ENCODE data around the gene NDUFS5. TPM values are rescaled to one million over a fixed set of nuclear protein-coding genes. Genes with fewer than 3 reads are reported as not detected.
"Not testable (repeated sequence)": the region's sequence is repeated elsewhere in the genome, so short reads cannot be mapped to it uniquely, and the experiment has no call there.

Gene NDUFS5
- total RNA-seq, 1 donor from 2014 or later = 776 TPM

- ATAC-seq = no peak
- no peak for DNase-seq (ENCODE audit: missing footprints)
- intact Hi-C loops (cut with DNase I) = no loop called here
These were observed 19.9 kb upstream of the NDUFS5 start for GRCh38 chr1:39006287-39006686.

- no peak for DNase-seq (ENCODE audit: missing footprints)
- intact Hi-C loops (cut with DNase I) = no loop called here
- ATAC-seq = no peak
These were observed 19.2 kb upstream of the NDUFS5 start for GRCh38 chr1:39006726-39007645.

- intact Hi-C loops (cut with DNase I); ATAC-seq; DNase-seq (ENCODE audit: missing footprints): not testable (repeated sequence)
These were observed 11.2 kb upstream of the NDUFS5 start for GRCh38 chr1:39014956-39015355.

DNA sequence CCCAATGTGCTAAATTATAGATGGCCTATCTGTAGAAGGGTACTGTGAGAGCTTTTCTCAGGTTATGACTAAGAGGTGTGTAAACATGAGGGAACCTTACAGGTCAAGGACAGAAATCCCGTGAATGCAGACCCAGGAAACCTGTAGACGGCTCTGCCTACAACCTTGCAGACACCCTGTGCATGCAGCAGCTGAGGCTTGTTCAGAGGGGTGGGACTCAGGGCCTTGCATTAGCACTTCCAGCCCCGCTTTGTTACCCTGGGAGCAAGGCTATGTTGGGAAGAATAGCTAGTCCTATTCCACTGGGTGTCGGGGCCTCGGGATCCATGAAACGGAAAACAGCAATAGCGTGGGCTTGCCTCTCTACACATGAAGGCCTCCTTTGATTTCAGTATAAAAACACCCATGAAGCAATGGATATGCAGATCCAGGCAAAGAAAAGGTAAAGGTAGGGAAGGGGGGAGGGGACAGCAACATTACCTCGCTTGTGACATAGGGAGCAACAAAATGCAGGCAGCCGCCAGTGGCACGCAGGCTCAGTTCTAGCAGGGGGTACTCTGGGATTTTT, 9.5 kb upstream of the NDUFS5 start:
- intact Hi-C loops (cut with DNase I) = no loop called here

GRCh38 chr1:39017266-39017665, 8.9 kb upstream of the NDUFS5 start:
- no peak for ATAC-seq
- DNase-seq (ENCODE audit: missing footprints) = no peak
- intact Hi-C loops (cut with DNase I) = no loop called here

More for the DNA sequence above, 9.5 kb upstream of the NDUFS5 start:
- DNase-seq (ENCODE audit: missing footprints) (no peak), ATAC-seq (no peak)

DNA sequence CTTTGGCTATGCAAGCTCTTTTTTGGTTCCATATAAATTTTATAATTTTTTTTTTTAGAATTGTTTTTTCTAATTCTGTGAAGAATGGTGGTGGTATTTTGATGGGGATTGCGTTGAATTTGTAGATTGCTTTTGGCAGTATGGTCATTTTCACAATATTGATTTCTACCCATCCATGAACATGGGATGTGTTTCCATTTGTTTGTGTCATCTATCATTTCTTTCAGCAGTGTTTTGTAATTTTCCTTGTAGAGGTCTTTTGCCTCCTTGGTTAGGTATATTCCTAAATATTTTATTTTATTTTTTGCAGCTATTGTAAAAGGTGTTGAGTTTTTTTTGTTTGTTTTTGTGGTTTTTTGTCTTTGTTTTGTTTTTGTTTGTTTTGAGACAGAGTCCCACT, 5.7 kb upstream of the NDUFS5 start:
- DNase-seq (ENCODE audit: missing footprints); intact Hi-C loops (cut with DNase I); ATAC-seq: not testable (repeated sequence)

GRCh38 chr1:39021426-39021825, 4.7 kb upstream of the NDUFS5 start:
- DNase-seq (ENCODE audit: missing footprints) (no peak), ATAC-seq (no peak)
- intact Hi-C loops (cut with DNase I) = no loop called here

- no peak for ATAC-seq
- intact Hi-C loops (cut with DNase I) = no loop called here
- DNase-seq (ENCODE audit: missing footprints) = no peak
These were observed 3.0 kb upstream of the NDUFS5 start for GRCh38 chr1:39023140-39023539.

GRCh38 chr1:39026866-39027507, 837 bp downstream of the NDUFS5 start:
- ATAC-seq = no peak
- intact Hi-C loops (cut with DNase I) = loop anchor here (5.0 kb wide), 1 partner anchor 35 kb away; the partner anchor contains the start of gene AKIRIN1
- DNase-seq (ENCODE audit: missing footprints) = no peak

GRCh38 chr1:39034114-39034654, 8.0 kb downstream of the NDUFS5 start:
- intact Hi-C loops (cut with DNase I) = no loop called here
- DNase-seq (ENCODE audit: missing footprints) (no peak), ATAC-seq (no peak)

GRCh38 chr1:39036678-39037077, 10.5 kb downstream of the NDUFS5 start:
- DNase-seq (ENCODE audit: missing footprints) (no peak), ATAC-seq (no peak)
- intact Hi-C loops (cut with DNase I) = no loop called here

GRCh38 chr1:39043513-39043912, 17.4 kb downstream of the NDUFS5 start:
- DNase-seq (ENCODE audit: missing footprints) = no peak
- ATAC-seq = no peak
- intact Hi-C loops (cut with DNase I) = no loop called here

GRCh38 chr1:39044762-39045161, 18.6 kb downstream of the NDUFS5 start:
- ATAC-seq (no peak), DNase-seq (ENCODE audit: missing footprints) (no peak)
- intact Hi-C loops (cut with DNase I) = no loop called here

DNA sequence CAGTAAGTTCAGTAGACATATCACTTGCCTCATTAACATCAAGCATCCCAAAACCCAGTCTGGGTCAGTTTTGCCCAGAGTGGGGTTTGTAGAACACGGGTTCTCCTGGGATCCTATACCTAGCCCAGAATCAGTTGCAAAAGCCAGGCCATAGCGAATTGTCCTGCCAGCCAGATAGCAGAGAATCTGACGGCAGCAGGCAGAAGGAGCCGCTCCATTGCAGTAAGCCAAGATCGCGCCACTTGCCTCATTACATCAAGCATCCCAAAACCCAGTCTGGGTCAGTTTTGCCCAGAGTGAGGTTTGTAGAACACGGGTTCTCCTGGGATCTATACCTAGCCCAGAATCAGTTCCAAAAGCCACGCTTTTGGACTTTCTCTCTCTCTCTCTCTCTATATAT, 19.1 kb downstream of the NDUFS5 start:
- intact Hi-C loops (cut with DNase I) = no loop called here
- no peak for ATAC-seq
- no peak for DNase-seq (ENCODE audit: missing footprints)

DNA sequence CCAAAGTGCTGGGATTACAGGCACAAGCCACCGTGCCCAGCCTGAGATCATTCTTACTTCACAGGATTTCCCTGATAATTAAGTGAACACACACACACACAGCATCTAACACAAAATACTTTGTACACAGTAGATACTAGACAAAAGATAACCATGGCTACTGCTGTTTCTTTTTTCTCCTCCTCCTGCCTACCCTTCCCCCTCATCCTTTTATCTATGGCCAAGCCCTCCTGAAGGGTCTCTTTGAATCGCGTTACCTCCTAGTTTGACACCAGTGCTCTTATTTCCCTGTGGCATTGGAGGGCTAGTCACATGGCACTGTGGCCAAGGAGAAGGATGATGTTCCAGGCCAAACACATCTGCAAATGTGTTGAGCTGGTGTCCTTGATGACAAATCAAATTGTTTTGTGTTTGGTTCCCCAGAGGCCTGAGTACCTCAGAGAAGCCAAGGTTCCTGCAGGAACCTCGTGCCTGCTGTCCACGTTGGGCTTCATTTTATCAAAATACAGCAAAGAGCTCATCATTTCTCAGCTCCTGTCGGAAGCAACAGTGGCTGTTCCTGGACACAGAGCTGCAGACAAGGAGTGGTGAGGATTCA, 20.6 kb downstream of the NDUFS5 start:
- DNase-seq (ENCODE audit: missing footprints) (no peak), ATAC-seq (no peak)
- intact Hi-C loops (cut with DNase I) = no loop called here

DNA sequence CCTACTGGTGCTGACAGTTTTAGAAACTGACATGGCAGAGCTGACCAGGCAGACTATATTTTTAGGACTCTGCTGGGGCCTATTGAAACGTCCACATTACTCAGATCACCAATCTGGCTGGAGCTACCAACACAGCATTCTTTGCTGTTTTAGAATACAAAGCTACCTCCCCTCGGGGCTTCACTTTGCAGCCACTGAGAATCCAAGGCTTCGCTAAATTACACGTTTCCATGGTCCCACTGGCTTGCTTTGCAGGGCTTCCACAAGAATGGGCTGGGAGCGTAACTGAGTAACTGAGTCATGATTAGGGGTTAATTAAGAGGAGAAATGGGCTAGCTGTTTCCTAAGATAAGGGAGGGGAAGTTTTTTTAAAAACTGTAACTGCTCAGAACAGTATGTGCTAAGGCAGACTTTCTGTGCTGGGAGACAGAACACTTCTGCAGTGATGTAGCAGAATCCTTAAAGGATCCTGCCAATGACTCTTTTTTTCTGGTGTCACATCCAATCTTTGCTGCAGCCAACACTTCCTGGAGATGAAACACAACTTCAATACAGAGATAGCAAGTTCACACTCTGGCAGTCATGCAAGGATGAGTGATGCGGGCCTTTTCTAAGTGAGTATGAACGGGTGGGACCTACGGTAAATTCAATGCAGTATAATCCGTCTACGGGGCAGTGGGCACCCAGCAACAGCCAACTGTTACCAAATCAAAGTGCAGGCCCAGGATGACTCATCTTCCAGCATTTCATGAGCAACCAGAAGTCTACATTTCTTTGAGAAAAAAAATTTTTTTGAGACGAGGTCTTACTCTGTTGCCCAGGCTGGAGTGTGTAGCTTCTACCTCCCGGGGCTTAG, 21.5 kb downstream of the NDUFS5 start:
- ATAC-seq = peak; percentile 87
- no peak for DNase-seq (ENCODE audit: missing footprints)
- intact Hi-C loops (cut with DNase I) = no loop called here

DNA sequence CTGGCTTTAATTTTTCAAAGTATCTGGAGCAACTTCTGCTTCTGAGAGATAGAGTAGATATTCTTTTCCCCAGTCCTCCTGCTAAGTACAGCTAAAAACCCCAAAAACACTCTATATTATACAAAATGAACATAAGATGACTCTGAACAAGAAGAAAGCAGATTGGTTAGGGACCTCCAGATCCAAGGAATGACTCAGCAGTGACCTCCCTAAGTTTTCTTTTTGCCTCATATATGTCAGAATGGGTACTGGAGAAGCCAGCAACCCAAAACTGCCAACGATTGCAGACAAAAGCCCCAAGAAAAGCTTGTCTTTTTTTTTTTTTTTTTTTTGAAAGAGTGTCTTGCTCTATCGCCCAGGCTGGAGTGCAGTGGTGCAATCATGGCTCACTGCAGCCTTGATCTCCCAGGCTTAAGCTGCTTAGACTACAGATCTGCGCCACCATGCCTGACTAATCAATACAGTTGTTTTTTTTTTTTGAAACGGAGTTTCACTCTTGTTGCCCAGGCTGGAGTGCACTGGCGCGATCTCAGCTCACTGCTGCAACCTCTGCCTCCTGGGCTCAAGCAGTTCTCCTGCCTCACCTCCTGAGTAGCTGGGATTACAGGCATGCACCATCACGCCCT, 22.7 kb downstream of the NDUFS5 start:
- DNase-seq (ENCODE audit: missing footprints) = no peak
- intact Hi-C loops (cut with DNase I) = no loop called here
- no peak for ATAC-seq

- DNase-seq (ENCODE audit: missing footprints) (no peak), ATAC-seq (no peak)
- intact Hi-C loops (cut with DNase I) = no loop called here
These were observed 23.9 kb downstream of the NDUFS5 start for GRCh38 chr1:39050001-39050400.
